Measurements from ENCODE around the gene NLRC3. TPM values are rescaled to one million over a fixed set of nuclear protein-coding genes. Genes with fewer than 3 reads are reported as not detected.

Gene NLRC3
- polyA plus RNA-seq, 1 experiment, result not detected

Other genes starting within 250 kb of the NLRC3 start
- gene OR2C1, start 221.5 kb downstream of the NLRC3 start, polyA plus RNA-seq (2011; rRNA removed), result 0.07 and 0.09 TPM in 2 replicates
- gene ZSCAN32, start 176.4 kb downstream of the NLRC3 start, polyA plus RNA-seq (2011; rRNA removed), result 18.5 and 18.6 TPM in 2 replicates
- 10.7 and 10.9 TPM in 2 replicates for gene ZNF174, start 176.2 kb downstream of the NLRC3 start, polyA plus RNA-seq (2011; rRNA removed)
- gene ZNF597, start 133.9 kb downstream of the NLRC3 start, polyA plus RNA-seq (2011; rRNA removed), result 1.6 and 1.8 TPM in 2 replicates
- 23.1 and 28.8 TPM in 2 replicates for gene NAA60, start 133.7 kb downstream of the NLRC3 start, polyA plus RNA-seq (2011; rRNA removed)
- not detected in 2 replicates for gene C16orf90, start 81.9 kb downstream of the NLRC3 start, polyA plus RNA-seq (2011; rRNA removed)
- gene CLUAP1, start 76.4 kb downstream of the NLRC3 start, polyA plus RNA-seq (2011; rRNA removed), result 28.9 and 38.6 TPM in 2 replicates
- gene SLX4, start 34.2 kb upstream of the NLRC3 start, polyA plus RNA-seq (2011; rRNA removed), result 1.6 and 2.3 TPM in 2 replicates
- 8.0 and 9.3 TPM in 2 replicates for gene DNASE1, start 77.3 kb upstream of the NLRC3 start, polyA plus RNA-seq (2011; rRNA removed)
- 83.9 and 119 TPM in 2 replicates for gene TRAP1, start 140.1 kb upstream of the NLRC3 start, polyA plus RNA-seq (2011; rRNA removed)

Measured in AG04450 (cell line).